Subcutaneous adipose tissue (tissue), 4 donors: ENCODE measurements around the gene RALY. TPM values are rescaled to one million over a fixed set of nuclear protein-coding genes. Genes with fewer than 3 reads are reported as not detected.

ENCODE experiments used
- total RNA-seq, 4 donors: library from RNA; depleted of rRNA; stranded (reverse); fragments of >200 nt; gene quantifications; one replicate each; pipeline ENCODE4 v1.1.0, GENCODE V29; 2016
- TF ChIP-seq, protein P1 (sequence below): fragments of 450-650 bp; IDR thresholded peaks from one replicate; pipeline ENCODE4 v1.5.1; 2016; ENCODE audit warnings: low read depth, mild to moderate bottlenecking, control low read depth, antibody characterized with exemption, moderate library complexity

RALY gene
- total RNA-seq, 4 donors from 2014 or later, result 44.0 to 97.8 (median 91.5) TPM

DNA sequence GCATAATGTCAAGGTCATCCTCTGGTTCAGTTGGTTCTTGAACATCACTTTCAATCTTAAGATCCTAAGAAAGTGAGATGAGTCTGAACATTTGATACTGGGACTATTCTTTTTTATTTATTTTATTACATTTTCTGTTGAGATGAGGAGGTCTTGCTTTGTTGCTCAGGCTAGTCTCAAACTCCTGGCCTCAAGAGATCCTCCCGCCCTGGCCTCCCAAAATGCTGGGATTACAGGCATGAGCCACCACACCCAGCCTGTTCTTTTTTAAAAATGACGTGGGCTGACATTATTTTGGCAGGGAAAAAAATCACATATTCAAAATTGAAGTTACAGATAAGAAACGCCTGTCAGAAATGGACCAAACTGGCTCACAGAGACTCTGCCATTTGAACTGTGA is 104.9 kb downstream of the RALY start:
- TF ChIP-seq, protein P1, sequence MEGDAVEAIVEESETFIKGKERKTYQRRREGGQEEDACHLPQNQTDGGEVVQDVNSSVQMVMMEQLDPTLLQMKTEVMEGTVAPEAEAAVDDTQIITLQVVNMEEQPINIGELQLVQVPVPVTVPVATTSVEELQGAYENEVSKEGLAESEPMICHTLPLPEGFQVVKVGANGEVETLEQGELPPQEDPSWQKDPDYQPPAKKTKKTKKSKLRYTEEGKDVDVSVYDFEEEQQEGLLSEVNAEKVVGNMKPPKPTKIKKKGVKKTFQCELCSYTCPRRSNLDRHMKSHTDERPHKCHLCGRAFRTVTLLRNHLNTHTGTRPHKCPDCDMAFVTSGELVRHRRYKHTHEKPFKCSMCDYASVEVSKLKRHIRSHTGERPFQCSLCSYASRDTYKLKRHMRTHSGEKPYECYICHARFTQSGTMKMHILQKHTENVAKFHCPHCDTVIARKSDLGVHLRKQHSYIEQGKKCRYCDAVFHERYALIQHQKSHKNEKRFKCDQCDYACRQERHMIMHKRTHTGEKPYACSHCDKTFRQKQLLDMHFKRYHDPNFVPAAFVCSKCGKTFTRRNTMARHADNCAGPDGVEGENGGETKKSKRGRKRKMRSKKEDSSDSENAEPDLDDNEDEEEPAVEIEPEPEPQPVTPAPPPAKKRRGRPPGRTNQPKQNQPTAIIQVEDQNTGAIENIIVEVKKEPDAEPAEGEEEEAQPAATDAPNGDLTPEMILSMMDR, result no peak

DNA sequence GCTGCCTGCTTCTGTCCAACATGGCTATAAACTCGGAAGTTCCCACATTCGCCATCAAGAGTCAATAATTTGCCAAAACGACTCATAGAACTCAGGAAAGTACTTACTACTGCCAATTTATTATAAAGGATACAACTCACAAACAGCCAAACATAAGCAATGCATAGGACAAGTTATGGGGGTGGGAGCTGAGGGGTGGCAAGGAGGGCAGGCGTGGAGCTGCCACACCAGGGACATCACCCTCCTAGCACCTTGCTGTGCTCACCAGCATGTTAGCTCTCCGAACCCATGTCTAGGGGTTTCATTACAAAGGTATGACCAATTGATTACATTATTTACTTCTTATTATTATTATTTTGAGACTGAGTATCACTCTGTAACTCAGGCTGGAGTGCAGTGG is 106.0 kb downstream of the RALY start:
- TF ChIP-seq, protein P1, result no peak

DNA sequence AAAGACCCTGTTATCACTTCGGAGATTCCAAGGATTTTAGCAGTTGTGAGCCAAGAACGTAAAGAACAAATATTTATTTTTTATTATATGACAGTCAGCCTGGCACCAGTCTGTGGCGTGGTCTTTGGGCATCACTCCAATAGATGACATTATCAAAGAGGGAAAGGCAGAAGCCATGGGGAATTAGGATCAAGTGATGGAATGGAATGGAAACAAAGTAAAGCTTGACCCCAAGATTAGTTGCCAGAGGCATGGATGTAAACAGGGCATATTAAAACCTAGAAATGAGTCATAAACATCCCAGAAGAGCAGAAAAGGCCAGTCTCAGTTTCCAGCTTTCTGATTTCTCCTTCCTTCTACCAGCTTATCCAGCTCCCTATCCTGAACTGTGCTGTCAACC is 106.9 kb downstream of the RALY start:
- TF ChIP-seq, protein P1, result no peak

DNA sequence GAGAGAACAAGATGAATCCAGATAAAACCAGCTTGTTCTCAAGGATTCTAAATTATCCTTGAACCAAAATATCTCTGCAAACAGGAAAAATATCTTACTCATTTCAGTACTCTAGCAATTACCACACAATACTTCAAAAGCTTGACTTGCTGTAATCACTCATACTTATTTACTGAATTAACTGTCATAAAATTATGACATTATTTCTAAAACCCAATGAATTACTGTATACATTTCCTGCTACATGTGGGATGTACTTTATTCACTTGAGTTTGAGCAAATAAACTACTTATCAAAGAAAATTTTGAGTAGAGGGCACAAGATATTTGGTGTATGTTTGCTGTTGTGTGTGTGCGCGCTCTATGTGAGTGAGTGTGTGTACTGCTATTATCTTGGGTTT is 108.6 kb downstream of the RALY start:
- TF ChIP-seq, protein P1, result no peak

DNA sequence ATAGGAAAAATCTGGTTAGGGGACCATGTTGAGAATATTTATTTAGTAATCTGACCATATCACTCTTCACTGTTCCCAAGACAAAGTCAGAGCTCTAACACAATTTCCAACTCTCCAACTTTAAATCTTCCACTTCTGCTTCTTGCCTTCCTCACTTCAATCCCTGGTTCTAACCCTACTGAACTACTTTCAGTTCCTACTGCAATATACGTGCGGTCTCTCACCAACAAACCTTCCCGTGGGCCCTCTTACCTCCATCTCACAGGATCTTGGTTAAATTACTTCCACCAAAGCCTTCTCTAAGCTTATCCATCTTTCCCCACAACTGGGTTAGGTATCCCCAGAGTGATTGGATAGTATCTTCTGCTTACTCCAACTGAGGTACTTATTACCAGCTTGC is 110.3 kb downstream of the RALY start:
- TF ChIP-seq, protein P1, result no peak

DNA sequence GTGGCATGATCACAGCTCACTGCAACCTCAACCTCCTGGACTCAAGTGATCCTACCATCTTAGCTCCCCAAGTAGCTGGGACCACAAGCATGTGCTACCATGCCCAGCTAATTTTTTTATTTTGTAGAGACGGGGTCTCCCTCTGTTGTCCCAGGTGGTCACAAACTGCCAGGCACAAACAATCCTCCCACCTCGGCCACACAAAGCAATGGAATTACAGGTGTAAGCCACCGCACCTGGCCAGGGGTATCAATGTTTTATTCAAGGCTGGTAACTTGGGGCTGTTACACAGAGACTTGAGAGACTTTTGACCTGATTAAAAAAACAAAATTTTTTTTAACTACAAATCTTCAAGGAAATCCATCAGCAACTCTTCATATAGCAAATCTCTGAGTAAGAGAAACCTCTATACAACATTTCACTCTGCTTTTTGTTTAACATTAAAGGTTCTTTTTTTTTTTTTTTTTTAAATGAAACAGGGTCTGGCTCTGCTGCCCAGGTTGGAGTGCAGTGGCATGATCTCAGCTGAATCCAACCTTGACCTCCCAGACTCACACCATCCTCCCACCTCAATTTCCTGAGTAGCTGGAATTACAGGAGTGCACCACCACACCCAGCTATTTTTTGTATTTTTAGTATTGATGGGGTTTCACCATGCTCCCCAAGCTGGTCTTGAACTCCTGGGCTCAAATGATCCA is 112.4 kb downstream of the RALY start:
- TF ChIP-seq, protein P1, result no peak

DNA sequence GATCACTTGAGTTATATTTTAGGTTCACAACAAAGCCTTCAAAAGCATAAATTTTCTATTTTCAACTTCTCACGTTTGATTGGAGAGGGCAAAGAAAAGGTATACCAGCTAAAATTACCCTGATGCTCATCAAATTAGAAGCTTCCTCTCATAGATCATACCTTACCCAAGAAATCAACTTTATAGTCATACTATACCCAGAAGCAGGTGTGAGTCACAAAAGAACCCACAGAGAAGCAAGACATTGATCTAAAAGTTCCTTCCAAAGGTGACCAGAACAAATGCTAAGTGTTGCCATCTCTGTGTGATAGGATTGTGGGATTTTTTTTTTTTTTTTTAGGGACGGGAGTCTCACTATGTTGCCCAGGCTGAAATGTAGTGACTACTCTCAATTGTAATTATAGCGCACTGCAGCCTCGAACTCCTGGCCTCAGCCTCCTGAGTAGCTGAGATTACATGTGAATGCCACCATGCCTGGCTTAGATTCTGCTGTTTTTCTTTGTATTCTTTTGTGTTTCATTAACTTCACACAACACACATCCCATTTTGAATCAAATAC is 115.0 kb downstream of the RALY start:
- TF ChIP-seq, protein P1, result no peak
